ENCODE results near the gene PIEZO2. TPM values are rescaled to one million over a fixed set of nuclear protein-coding genes. Genes with fewer than 3 reads are reported as not detected.

The PIEZO2 gene
- polyA plus RNA-seq, 1 donor from 2014 or later = 0.30 TPM

DNA sequence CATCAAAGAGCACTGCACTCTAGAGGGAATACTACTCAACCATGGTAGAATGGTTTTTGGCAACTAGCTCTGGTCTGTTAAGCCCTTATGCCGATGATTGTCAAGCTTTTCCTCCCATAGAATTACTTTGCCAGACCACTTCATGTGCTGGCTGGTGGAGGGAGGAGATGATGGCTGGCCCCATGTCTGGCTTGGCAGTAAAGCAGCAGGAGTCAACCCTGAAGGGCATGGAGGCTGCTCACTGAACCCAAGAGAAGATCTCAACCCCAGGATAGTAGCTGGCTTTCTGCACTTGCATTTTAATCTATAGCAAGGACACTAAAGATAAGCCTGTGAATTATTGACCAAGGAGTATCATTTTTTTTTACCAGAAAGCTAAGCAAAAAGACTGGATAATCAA lies 309.9 kb downstream of the PIEZO2 start:
- no peaks in the 10 kb centered on the region for H3K36me3 ChIP-seq (ENCODE audit: insufficient read depth, low read length)
- H3K9me3 ChIP-seq (ENCODE audit: low read length) = no peaks in the 10 kb centered on the region
- no peaks in the 10 kb centered on the region for H3K27me3 ChIP-seq (ENCODE audit: insufficient read depth, low read depth, low read length)
- TF ChIP-seq EP300 (conservative IDR thresholded peaks at IDR 0.05; ENCODE audit: poor library complexity, severe bottlenecking) (no peak), TAF1 (IDR thresholded peaks at IDR 0.05; ENCODE audit: low read depth) (no peak), RAD21 (conservative IDR thresholded peaks at IDR 0.05) (no peak), POLR2AphosphoS5 (IDR thresholded peaks at IDR 0.05) (no peak)
- TF ChIP-seq, protein P1, sequence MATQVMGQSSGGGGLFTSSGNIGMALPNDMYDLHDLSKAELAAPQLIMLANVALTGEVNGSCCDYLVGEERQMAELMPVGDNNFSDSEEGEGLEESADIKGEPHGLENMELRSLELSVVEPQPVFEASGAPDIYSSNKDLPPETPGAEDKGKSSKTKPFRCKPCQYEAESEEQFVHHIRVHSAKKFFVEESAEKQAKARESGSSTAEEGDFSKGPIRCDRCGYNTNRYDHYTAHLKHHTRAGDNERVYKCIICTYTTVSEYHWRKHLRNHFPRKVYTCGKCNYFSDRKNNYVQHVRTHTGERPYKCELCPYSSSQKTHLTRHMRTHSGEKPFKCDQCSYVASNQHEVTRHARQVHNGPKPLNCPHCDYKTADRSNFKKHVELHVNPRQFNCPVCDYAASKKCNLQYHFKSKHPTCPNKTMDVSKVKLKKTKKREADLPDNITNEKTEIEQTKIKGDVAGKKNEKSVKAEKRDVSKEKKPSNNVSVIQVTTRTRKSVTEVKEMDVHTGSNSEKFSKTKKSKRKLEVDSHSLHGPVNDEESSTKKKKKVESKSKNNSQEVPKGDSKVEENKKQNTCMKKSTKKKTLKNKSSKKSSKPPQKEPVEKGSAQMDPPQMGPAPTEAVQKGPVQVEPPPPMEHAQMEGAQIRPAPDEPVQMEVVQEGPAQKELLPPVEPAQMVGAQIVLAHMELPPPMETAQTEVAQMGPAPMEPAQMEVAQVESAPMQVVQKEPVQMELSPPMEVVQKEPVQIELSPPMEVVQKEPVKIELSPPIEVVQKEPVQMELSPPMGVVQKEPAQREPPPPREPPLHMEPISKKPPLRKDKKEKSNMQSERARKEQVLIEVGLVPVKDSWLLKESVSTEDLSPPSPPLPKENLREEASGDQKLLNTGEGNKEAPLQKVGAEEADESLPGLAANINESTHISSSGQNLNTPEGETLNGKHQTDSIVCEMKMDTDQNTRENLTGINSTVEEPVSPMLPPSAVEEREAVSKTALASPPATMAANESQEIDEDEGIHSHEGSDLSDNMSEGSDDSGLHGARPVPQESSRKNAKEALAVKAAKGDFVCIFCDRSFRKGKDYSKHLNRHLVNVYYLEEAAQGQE (IDR thresholded peaks at IDR 0.05; ENCODE audit: borderline replicate concordance) = no peak
- no peaks in the 10 kb centered on the region for H3K9me2 ChIP-seq (ENCODE audit: insufficient read depth, low read length)
- no peak overlapping the region for H3K4me3 ChIP-seq (ENCODE audit: low read length)
- H4K20me1 ChIP-seq (ENCODE audit: insufficient read depth) = no peaks in the 10 kb centered on the region
- H3K79me2 ChIP-seq (replicated peaks; ENCODE audit: insufficient read depth, low read length) = no peaks in the 10 kb centered on the region
- H2AFZ ChIP-seq (ENCODE audit: low read depth, low read length) = no peak overlapping the region
- no peak overlapping the region for H3K4me2 ChIP-seq (ENCODE audit: low read length)
- H3K27ac ChIP-seq (ENCODE audit: low read length) = no peak overlapping the region
- no peaks in the 10 kb centered on the region for H3F3A ChIP-seq (ENCODE audit: insufficient read depth, low read length, poor library complexity, severe bottlenecking)
- no peak overlapping the region for H3K9ac ChIP-seq (ENCODE audit: low read length)

DNA sequence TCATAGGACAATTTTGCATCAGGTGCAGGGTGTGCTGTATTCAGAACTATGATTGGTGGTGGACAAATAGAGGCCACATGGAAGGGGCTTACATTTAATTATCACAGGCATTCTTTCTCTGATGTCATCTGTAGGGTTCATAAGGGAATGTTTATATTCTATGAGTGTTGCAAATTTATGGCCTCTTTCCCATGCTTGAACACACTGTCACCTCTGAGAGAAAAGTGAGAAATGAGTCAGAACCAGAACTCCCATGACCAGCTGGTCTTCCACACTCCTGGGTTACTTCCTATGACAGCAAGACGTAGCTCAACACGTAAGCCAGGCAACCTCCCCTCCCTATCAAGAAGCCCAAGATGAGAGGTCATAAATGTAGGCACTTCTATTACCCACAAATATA lies 310.8 kb downstream of the PIEZO2 start:
- no peak overlapping the region for H3K27ac ChIP-seq (ENCODE audit: low read length)
- no peaks in the 10 kb centered on the region for H3K9me3 ChIP-seq (ENCODE audit: low read length)
- no peaks in the 10 kb centered on the region for H3F3A ChIP-seq (ENCODE audit: insufficient read depth, low read length, poor library complexity, severe bottlenecking)
- no peaks in the 10 kb centered on the region for H3K36me3 ChIP-seq (ENCODE audit: insufficient read depth, low read length)
- no peaks in the 10 kb centered on the region for H3K9me2 ChIP-seq (ENCODE audit: insufficient read depth, low read length)
- H2AFZ ChIP-seq (ENCODE audit: low read depth, low read length) = no peak overlapping the region
- no peak for TF ChIP-seq RAD21 (conservative IDR thresholded peaks at IDR 0.05)
- TF ChIP-seq TAF1 (IDR thresholded peaks at IDR 0.05; ENCODE audit: low read depth) = no peak
- TF ChIP-seq, protein P1 (IDR thresholded peaks at IDR 0.05; ENCODE audit: borderline replicate concordance) = no peak
- no peak for TF ChIP-seq MXI1 (conservative IDR thresholded peaks at IDR 0.05; ENCODE audit: poor library complexity, severe bottlenecking)
- TF ChIP-seq EZH2 (IDR thresholded peaks at IDR 0.05; ENCODE audit: borderline replicate concordance, insufficient read depth, low read length, poor library complexity, severe bottlenecking) = no peak
- TF ChIP-seq SMC3 (conservative IDR thresholded peaks at IDR 0.05; ENCODE audit: poor library complexity) = no peak
- no peak for TF ChIP-seq EP300 (conservative IDR thresholded peaks at IDR 0.05; ENCODE audit: poor library complexity, severe bottlenecking)
- TF ChIP-seq, protein P2, sequence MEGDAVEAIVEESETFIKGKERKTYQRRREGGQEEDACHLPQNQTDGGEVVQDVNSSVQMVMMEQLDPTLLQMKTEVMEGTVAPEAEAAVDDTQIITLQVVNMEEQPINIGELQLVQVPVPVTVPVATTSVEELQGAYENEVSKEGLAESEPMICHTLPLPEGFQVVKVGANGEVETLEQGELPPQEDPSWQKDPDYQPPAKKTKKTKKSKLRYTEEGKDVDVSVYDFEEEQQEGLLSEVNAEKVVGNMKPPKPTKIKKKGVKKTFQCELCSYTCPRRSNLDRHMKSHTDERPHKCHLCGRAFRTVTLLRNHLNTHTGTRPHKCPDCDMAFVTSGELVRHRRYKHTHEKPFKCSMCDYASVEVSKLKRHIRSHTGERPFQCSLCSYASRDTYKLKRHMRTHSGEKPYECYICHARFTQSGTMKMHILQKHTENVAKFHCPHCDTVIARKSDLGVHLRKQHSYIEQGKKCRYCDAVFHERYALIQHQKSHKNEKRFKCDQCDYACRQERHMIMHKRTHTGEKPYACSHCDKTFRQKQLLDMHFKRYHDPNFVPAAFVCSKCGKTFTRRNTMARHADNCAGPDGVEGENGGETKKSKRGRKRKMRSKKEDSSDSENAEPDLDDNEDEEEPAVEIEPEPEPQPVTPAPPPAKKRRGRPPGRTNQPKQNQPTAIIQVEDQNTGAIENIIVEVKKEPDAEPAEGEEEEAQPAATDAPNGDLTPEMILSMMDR (IDR thresholded peaks at IDR 0.05; ENCODE audit: poor library complexity, severe bottlenecking) = no peak
- no peak for TF ChIP-seq POLR2AphosphoS5 (IDR thresholded peaks at IDR 0.05)
- no peaks in the 10 kb centered on the region for H3K27me3 ChIP-seq (ENCODE audit: insufficient read depth, low read depth, low read length)
- no peaks in the 10 kb centered on the region for H3K79me2 ChIP-seq (replicated peaks; ENCODE audit: insufficient read depth, low read length)
- no peak overlapping the region for H3K4me3 ChIP-seq (ENCODE audit: low read length)
- H3K4me2 ChIP-seq (ENCODE audit: low read length) = no peak overlapping the region
- H4K20me1 ChIP-seq (ENCODE audit: insufficient read depth) = no peaks in the 10 kb centered on the region
- H3K9ac ChIP-seq (ENCODE audit: low read length) = no peak overlapping the region
